Measurements from ENCODE around the gene HDAC1. TPM values are rescaled to one million over a fixed set of nuclear protein-coding genes. Genes with fewer than 3 reads are reported as not detected.

Gene HDAC1
- total and polyA plus RNA-seq, 2 of the 4 experiments (the other 2 are of a cell fraction) = 95.5 to 139 TPM

GRCh38 chr1:32356478-32356877, 64.6 kb downstream of the HDAC1 start:
- Histone ChIP-seq H2BK5ac (ENCODE audit: low read depth, low read length, poor library complexity, severe bottlenecking) (no peak overlapping the region), H3K18ac (ENCODE audit: low read depth, low read length) (no peak overlapping the region), H3K9me3 (ENCODE audit: control insufficient read depth, insufficient read depth, low read length) (no peaks in the 10 kb centered on the region), H2BK15ac (ENCODE audit: low read depth, low read length) (no peak overlapping the region), H3K4ac (ENCODE audit: low read depth, low read length) (no peak overlapping the region), H2BK20ac (ENCODE audit: low read depth, low read length) (no peak overlapping the region), H3K79me1 (ENCODE audit: low read depth in 1 of 2, low read length in 2 of 2) (peaks cover 8 to 20% of the 10 kb centered on the region in 2 experiments; a peak in 3 of 4 replicates), H3K36me3 (ENCODE audit: control insufficient read depth, insufficient read depth, low read length) (peaks cover 6% of the 10 kb centered on the region; the same call in 1 of the 2 replicates), H3K4me1 (ENCODE audit: control insufficient read depth, insufficient read depth, low read length) (peaks cover 20% of the 10 kb centered on the region), H3K56ac (ENCODE audit: extremely low read depth, insufficient read depth, low read length) (no peak overlapping the region), H3K9me1 (ENCODE audit: insufficient read depth, low read length) (peaks cover 18% of the 10 kb centered on the region), H3K4me3 (ENCODE audit: insufficient read depth, low read depth, low read length) (no peak overlapping the region), H4K20me1 (ENCODE audit: insufficient read depth, low read length) (no peaks in the 10 kb centered on the region), H4K91ac (ENCODE audit: insufficient read depth, low read depth, low read length) (no peak overlapping the region), H3K23ac (ENCODE audit: low read depth, low read length) (no peak overlapping the region), H2AK9ac (replicated peaks; ENCODE audit: low read depth, low read length, poor library complexity) (no peak overlapping the region), H3K27me3 (ENCODE audit: control insufficient read depth, insufficient read depth, low read length) (no peaks in the 10 kb centered on the region), H2AFZ (replicated peaks; ENCODE audit: low read length, poor library complexity) (no peak overlapping the region), H2BK120ac (ENCODE audit: low read depth, low read length) (no peak overlapping the region), H4K8ac (ENCODE audit: low read depth in 2 of 2, low read length in 2 of 2) (no peak overlapping the region), H3K27ac (ENCODE audit: insufficient read depth, low read length) (no peak overlapping the region), H4K5ac (ENCODE audit: low read depth, low read length) (no peak overlapping the region), H3K9ac (ENCODE audit: low read depth, low read length) (no peak overlapping the region), H2AK5ac (ENCODE audit: low read depth, low read length) (no peak overlapping the region), H3K4me2 (ENCODE audit: low read depth, low read length) (no peak overlapping the region), H3K14ac (replicated peaks; ENCODE audit: low read depth, low read length) (no peak overlapping the region)
- dilution Hi-C loops (cut with HindIII; ENCODE audit: low sequenced_read_pairs, unreplicated experiment) (no loop called here), in situ Hi-C loops (cut with MboI; ENCODE audit: low sequenced_read_pairs) (no loop called here), intact Hi-C loops (cut with micrococcal nuclease) (no loop called here)
- POLR2A ChIA-PET (ENCODE audit: unreplicated experiment) = no interaction called here
- BruUV-seq (replicated peaks) = no TSS peak
- DNase-seq = no peak
- no CpG with 5 or more reads among the region's 1 CpG for WGBS, 2 experiments (ENCODE audit: extremely low coverage in 2 of 2, insufficient read length in 1 of 2)
- CTCF ChIA-PET = no interaction called here
- TF ChIP-seq ELK1 (IDR thresholded peaks at IDR 0.05; ENCODE audit: borderline replicate concordance, low read depth, low read length) (no peak), FOS (IDR thresholded peaks at IDR 0.05; ENCODE audit: low read depth, low read length) (no peak), MAZ (IDR thresholded peaks at IDR 0.05; ENCODE audit: borderline replicate concordance, low read depth, low read length) (no peak), RCOR1 (IDR thresholded peaks at IDR 0.05; ENCODE audit: insufficient replicate concordance, low read length) (no peak), CTCF (conservative IDR thresholded peaks at IDR 0.05; ENCODE audit: low read depth, low read length) (no peak), USF2 (IDR thresholded peaks at IDR 0.05; ENCODE audit: low read depth, low read length) (no peak), RAD21 (IDR thresholded peaks at IDR 0.05; ENCODE audit: low read length) (no peak), BHLHE40 (IDR thresholded peaks at IDR 0.05; ENCODE audit: low read depth, low read length) (no peak), NFE2L2 (IDR thresholded peaks at IDR 0.05; ENCODE audit: low read depth, low read length) (no peak), CEBPB (IDR thresholded peaks at IDR 0.05; ENCODE audit: low read depth, low read length) (no peak), CHD1 (IDR thresholded peaks at IDR 0.05; ENCODE audit: low read depth, low read length) (no peak), MXI1 (IDR thresholded peaks at IDR 0.05; ENCODE audit: borderline replicate concordance, low read depth, low read length) (no peak), SMC3 (IDR thresholded peaks at IDR 0.05; ENCODE audit: low read depth, low read length) (no peak), MAFK (IDR thresholded peaks at IDR 0.05; ENCODE audit: low read depth, low read length) (no peak), POLR2A (IDR thresholded peaks at IDR 0.05; ENCODE audit: low read depth, low read length) (no peak), RFX5 (IDR thresholded peaks at IDR 0.05; ENCODE audit: low read depth, low read length) (no peak)
- no peak for ATAC-seq (ENCODE audit: low read depth)

All from IMR-90 (cell line).